Immature natural killer cell (primary cell): ENCODE results near the gene SLC6A18. TPM values are rescaled to one million over a fixed set of nuclear protein-coding genes. Genes with fewer than 3 reads are reported as not detected.

Source experiments
- DNase-seq, 3 donors: peaks; one replicate each; pipeline ENCODE4 v3.0.0; 2022; ENCODE audit warnings: mixed read lengths in 1 of 3
- H3K27ac Mint-ChIP-seq, 6 donors: one replicate each; pipeline ENCODE4 v1.8.0; 2020; ENCODE audit warnings: mixed read lengths in 6 of 6, mild to moderate bottlenecking in 5 of 6, inconsistent platforms in 4 of 6, moderate library complexity in 3 of 6
- H3K27me3 Mint-ChIP-seq, 3 donors: one replicate each; pipeline ENCODE4 v1.8.0; 2020 to 2021; ENCODE audit warnings: low read depth in 3 of 3, mild to moderate bottlenecking in 3 of 3, mixed read lengths in 3 of 3, moderate library complexity in 3 of 3, inconsistent platforms in 1 of 3
- H3K36me3 Mint-ChIP-seq, 3 donors: one replicate each; pipeline ENCODE4 v1.8.0; 2020; ENCODE audit warnings: mixed read lengths in 3 of 3, inconsistent platforms in 2 of 3, mild to moderate bottlenecking in 2 of 3
- H3K4me1 Mint-ChIP-seq, 2 donors: one replicate each; pipeline ENCODE4 v1.8.0; 2020; ENCODE audit warnings: inconsistent platforms in 2 of 2, mild to moderate bottlenecking in 2 of 2, mixed read lengths in 2 of 2, moderate library complexity in 1 of 2
- H3K4me3 Mint-ChIP-seq, 5 donors: one replicate each; pipeline ENCODE4 v1.8.0; 2020; ENCODE audit warnings: mild to moderate bottlenecking in 5 of 5, mixed read lengths in 5 of 5, inconsistent platforms in 3 of 5, moderate library complexity in 3 of 5
- H3K9me3 Mint-ChIP-seq, 6 donors: one replicate each; pipeline ENCODE4 v1.8.0; 2020; ENCODE audit warnings: mild to moderate bottlenecking in 6 of 6, mixed read lengths in 6 of 6, inconsistent platforms in 4 of 6, moderate library complexity in 3 of 6
- polyA plus RNA-seq, 3 donors: library from polyadenylated mRNA; unstranded; fragments of 300-500 nt; fragmentation: Illumina TruSeq; gene quantifications; one replicate each; pipeline ENCODE4 v1.2.3, GENCODE V29; 2021

SLC6A18 gene
- polyA plus RNA-seq, 3 donors from 2014 or later: not detected

GRCh38 chr5:1231354-1231905 lies 6.2 kb downstream of the SLC6A18 start:
- Mint-ChIP-seq H3K4me1 (peaks cover 8 to 11% of the 10 kb centered on the region in 2 donors), H3K9me3 (peaks cover 3 to 9% (median 5%) of the 10 kb centered on the region in 6 donors), H3K27ac (no peak overlapping the region), H3K27me3 (peaks cover 8 to 28% (median 12%) of the 10 kb centered on the region in 3 donors), H3K4me3 (no peak overlapping the region), H3K36me3 (no peaks in the 10 kb centered on the region)
- DNase-seq: no peak

- H3K27ac Mint-ChIP-seq: no peak overlapping the region
- no peak for DNase-seq
- H3K4me3 Mint-ChIP-seq: no peak overlapping the region
- peaks cover 3 to 10% (median 5%) of the 10 kb centered on the region in 6 donors for H3K9me3 Mint-ChIP-seq
- no peaks in the 10 kb centered on the region for H3K36me3 Mint-ChIP-seq
- peaks cover 6 to 22% (median 8%) of the 10 kb centered on the region in 3 donors for H3K27me3 Mint-ChIP-seq
- H3K4me1 Mint-ChIP-seq: peaks cover 5 to 7% of the 10 kb centered on the region in 2 donors
Observed at GRCh38 chr5:1232780-1233179, 7.6 kb downstream of the SLC6A18 start.

- no peaks in the 10 kb centered on the region for H3K4me1 Mint-ChIP-seq
- peaks cover 3 to 11% (median 4%) of the 10 kb centered on the region in 3 donors for H3K27me3 Mint-ChIP-seq
- no peak for DNase-seq
- peaks cover 3 to 10% (median 5%) of the 10 kb centered on the region in 6 donors for H3K9me3 Mint-ChIP-seq
- H3K27ac Mint-ChIP-seq: no peak overlapping the region
- no peaks in the 10 kb centered on the region for H3K36me3 Mint-ChIP-seq
- no peak overlapping the region for H3K4me3 Mint-ChIP-seq
Observed at GRCh38 chr5:1235379-1235778, 10.2 kb downstream of the SLC6A18 start.

DNA sequence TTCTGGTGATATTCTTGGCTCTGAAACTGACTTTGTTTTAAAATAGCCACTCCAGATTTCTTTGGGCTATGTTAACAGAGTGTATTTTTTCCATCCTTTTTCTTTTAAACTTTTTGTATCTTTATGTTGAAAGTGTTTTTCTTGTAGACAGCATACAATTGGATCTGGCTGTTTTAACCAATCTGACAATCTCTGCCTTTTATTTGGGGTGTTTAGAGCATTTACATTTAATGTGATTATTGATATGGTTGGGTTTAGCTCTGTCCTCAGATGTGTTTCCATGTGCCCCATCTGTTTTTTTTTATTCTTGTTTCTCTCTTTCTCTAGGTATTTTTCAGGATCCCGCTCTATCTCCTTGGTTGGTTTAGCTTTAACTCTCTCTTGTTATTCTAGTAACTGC lies 10.7 kb downstream of the SLC6A18 start:
- H3K27me3 Mint-ChIP-seq: peaks cover 3 to 10% (median 6%) of the 10 kb centered on the region in 3 donors
- no peaks in the 10 kb centered on the region for H3K36me3 Mint-ChIP-seq
- H3K4me3 Mint-ChIP-seq: no peak overlapping the region
- no peak overlapping the region for H3K27ac Mint-ChIP-seq
- peaks cover 3 to 10% (median 5%) of the 10 kb centered on the region in 6 donors for H3K9me3 Mint-ChIP-seq
- no peak for DNase-seq
- H3K4me1 Mint-ChIP-seq: no peaks in the 10 kb centered on the region

GRCh38 chr5:1239505-1240251 lies 14.5 kb downstream of the SLC6A18 start:
- Mint-ChIP-seq H3K27ac (no peak overlapping the region), H3K9me3 (peaks cover 3 to 10% (median 5%) of the 10 kb centered on the region in 6 donors)
- no peak for DNase-seq

GRCh38 chr5:1240496-1241260 lies 15.5 kb downstream of the SLC6A18 start:
- DNase-seq: no peak
- H3K27me3 Mint-ChIP-seq: peaks cover 0 to 7% (median 6%) of the 10 kb centered on the region in 3 donors

More at GRCh38 chr5:1239505-1240251, 14.5 kb downstream of the SLC6A18 start:
- Mint-ChIP-seq H3K27me3 (peaks cover 3 to 10% (median 8%) of the 10 kb centered on the region in 3 donors), H3K4me3 (no peak overlapping the region), H3K36me3 (no peaks in the 10 kb centered on the region), H3K4me1 (no peaks in the 10 kb centered on the region)

DNA sequence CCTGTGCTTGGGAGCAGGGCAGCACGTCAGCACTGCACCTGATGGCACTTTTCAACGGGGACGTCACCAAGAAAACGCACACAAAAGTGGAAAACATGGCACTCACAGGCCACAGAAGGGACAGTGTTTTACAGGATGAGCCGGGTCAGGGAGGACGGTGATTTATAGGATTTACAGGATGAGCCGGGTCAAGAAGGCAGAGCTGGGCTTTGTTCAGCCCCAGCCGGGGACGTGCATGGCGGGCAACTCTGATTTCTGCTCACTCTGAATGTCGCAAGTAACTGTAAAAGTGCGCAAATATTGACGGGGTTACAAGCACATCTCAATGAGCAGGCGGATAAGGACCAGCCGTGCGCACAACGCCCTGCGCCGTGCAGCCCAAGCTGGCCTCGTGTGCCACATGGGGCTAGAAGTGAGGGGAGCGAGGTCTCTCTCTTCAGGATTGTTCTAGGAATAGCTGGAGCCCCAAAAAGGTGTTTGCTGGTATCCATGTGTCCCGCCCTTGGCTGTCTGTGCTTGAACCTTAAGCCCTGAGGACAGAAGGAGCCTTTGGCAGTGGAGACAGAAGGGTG lies 16.4 kb downstream of the SLC6A18 start:
- H3K27ac Mint-ChIP-seq: no peak overlapping the region
- DNase-seq: no peak
- H3K9me3 Mint-ChIP-seq: no peaks in the 10 kb centered on the region
- H3K4me3 Mint-ChIP-seq: no peak overlapping the region
- H3K27me3 Mint-ChIP-seq: peaks cover 0 to 5% (median 4%) of the 10 kb centered on the region in 3 donors
- H3K4me1 Mint-ChIP-seq: no peaks in the 10 kb centered on the region
- H3K36me3 Mint-ChIP-seq: no peaks in the 10 kb centered on the region

More at GRCh38 chr5:1240496-1241260, 15.5 kb downstream of the SLC6A18 start:
- Mint-ChIP-seq H3K9me3 (peaks cover 3 to 8% (median 5%) of the 10 kb centered on the region in 6 donors), H3K4me3 (no peak overlapping the region), H3K4me1 (no peaks in the 10 kb centered on the region), H3K36me3 (no peaks in the 10 kb centered on the region), H3K27ac (no peak overlapping the region)

DNA sequence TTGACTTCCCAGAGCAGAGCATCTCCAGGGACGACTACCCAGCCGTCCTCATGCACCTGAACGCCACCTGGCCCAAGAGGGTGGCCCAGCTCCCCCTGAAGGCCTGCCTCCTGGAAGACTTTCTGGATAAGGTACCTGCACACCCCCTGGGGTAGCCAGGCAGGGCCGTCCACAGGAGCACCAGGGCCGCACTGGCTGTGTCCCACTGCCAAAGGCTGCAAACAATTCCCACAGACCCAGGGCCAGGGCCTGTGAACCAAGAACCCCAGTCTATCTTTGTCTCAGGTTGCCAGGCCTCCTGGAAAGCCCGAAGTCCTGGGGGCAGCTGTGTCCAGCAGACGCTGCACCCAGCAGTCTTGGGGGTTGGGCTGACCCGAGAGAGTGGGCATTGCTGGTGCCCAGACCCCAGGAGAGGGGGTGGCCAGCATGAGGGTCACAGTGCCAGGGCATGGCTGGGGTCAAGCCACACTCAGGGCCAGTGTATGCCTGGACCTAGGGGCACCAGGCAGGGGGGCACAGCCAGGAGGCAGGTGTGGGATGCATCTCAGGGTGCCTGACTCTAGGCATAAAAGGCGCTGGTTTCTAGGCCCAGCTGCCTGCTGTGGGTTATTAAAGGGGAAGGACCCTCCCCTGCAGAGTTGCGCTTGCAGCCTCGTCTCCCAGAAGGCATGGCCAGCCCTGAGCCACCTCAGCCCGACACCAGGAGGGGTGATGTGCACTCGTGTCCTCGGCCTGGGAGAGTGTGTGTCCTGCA lies 17.7 kb downstream of the SLC6A18 start:
- H3K4me1 Mint-ChIP-seq: no peaks in the 10 kb centered on the region
- H3K9me3 Mint-ChIP-seq: no peaks in the 10 kb centered on the region
- H3K4me3 Mint-ChIP-seq: no peak overlapping the region
- H3K36me3 Mint-ChIP-seq: no peaks in the 10 kb centered on the region
- peaks cover 0 to 5% (median 4%) of the 10 kb centered on the region in 3 donors for H3K27me3 Mint-ChIP-seq
- H3K27ac Mint-ChIP-seq: no peak overlapping the region
- DNase-seq: no peak

DNA sequence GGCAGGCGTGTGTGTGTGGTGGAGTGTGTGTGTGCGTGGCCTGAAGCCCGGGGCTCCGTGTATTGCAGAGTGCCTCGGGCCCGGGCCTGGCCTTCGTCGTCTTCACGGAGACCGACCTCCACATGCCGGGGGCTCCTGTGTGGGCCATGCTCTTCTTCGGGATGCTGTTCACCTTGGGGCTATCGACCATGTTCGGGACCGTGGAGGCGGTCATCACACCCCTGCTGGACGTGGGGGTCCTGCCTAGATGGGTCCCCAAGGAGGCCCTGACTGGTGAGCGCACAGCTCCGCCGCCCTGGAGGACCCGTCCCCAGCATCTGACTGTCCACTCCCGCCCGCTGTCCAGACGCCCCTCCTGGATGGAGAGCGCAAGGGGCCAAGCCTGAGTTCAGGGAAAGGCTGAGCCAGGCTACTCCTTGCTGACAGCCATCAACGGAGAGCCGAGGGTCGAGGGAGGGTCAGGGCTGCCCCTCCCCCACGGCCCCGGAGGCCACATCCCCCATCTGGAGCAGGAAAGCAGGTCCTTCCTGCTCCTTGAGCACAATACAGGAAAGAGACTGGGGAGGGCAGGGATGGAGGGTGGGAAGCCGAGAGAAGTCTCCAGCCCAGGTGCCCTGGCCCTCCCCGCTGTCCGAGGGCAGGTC lies 18.4 kb downstream of the SLC6A18 start:
- Mint-ChIP-seq H3K9me3 (no peaks in the 10 kb centered on the region), H3K4me1 (no peaks in the 10 kb centered on the region), H3K27me3 (peaks cover 0 to 4% (median 4%) of the 10 kb centered on the region in 3 donors), H3K4me3 (no peak overlapping the region), H3K36me3 (no peaks in the 10 kb centered on the region), H3K27ac (no peak overlapping the region)
- DNase-seq: no peak

DNA sequence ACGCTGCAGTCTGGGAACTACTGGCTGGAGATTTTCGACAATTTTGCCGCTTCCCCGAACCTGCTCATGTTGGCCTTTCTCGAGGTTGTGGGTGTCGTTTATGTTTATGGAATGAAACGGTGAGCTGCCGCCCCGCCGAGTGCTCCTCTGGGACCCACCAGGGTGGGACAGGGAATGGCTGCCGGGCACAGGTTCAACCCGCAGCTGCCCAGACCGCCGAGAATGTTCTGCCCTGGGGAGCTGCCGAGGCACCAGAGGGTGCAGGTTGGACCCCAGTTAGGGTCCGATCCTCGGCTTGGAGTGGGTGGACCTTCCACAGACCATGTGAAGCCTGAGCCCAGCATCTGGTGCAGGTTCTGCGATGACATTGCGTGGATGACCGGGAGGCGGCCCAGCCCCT lies 19.1 kb downstream of the SLC6A18 start:
- Mint-ChIP-seq H3K9me3 (no peaks in the 10 kb centered on the region), H3K4me1 (no peaks in the 10 kb centered on the region), H3K27me3 (peaks cover 0 to 4% (median 4%) of the 10 kb centered on the region in 3 donors), H3K27ac (no peak overlapping the region), H3K36me3 (no peaks in the 10 kb centered on the region), H3K4me3 (no peak overlapping the region)
- no peak for DNase-seq

DNA sequence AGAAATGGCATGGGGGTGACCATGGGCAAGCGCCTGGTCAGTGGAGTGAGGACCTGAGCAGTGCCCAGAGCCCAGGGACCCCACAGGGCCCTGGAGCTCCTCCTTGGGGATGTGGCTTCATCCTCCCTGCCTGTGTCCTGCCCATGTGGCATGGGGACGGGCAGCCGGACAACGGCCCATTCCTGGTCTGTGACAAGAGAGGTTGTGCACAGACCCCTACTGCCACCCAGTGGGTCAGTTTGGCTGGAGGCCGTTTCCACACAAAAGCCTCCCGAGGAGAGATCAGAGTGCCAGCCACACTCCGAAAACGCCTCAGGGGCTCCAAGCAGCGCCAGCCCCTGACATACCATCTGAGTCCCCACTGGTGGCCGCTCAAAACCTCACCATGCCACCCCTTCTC lies 19.8 kb downstream of the SLC6A18 start:
- no peaks in the 10 kb centered on the region for H3K4me1 Mint-ChIP-seq
- peaks cover 0 to 7% (median 4%) of the 10 kb centered on the region in 3 donors for H3K27me3 Mint-ChIP-seq
- DNase-seq: no peak
- no peaks in the 10 kb centered on the region for H3K36me3 Mint-ChIP-seq
- H3K27ac Mint-ChIP-seq: no peak overlapping the region
- no peaks in the 10 kb centered on the region for H3K9me3 Mint-ChIP-seq
- H3K4me3 Mint-ChIP-seq: no peak overlapping the region

- no peak for DNase-seq
- Mint-ChIP-seq H3K4me1 (no peaks in the 10 kb centered on the region), H3K36me3 (no peaks in the 10 kb centered on the region), H3K27ac (no peak overlapping the region), H3K9me3 (no peaks in the 10 kb centered on the region), H3K4me3 (no peak overlapping the region), H3K27me3 (peaks cover 0 to 10% (median 1%) of the 10 kb centered on the region in 3 donors)
Observed at GRCh38 chr5:1245905-1246576, 20.9 kb downstream of the SLC6A18 start.
